RPMI8226 (cell line): Measurements from ENCODE around the gene WDR36.
A peak's percentile ranks its signal among the peaks of the same experiment; 100 is the strongest.
"Not testable (repeated sequence)": the region's sequence is repeated elsewhere in the genome, so short reads cannot be mapped to it uniquely, and the experiment has no call there.

Experiments
- DNase-seq: peaks from one replicate; pipeline ENCODE4 v3.0.0-alpha.2; 2015

The WDR36 gene

DNA sequence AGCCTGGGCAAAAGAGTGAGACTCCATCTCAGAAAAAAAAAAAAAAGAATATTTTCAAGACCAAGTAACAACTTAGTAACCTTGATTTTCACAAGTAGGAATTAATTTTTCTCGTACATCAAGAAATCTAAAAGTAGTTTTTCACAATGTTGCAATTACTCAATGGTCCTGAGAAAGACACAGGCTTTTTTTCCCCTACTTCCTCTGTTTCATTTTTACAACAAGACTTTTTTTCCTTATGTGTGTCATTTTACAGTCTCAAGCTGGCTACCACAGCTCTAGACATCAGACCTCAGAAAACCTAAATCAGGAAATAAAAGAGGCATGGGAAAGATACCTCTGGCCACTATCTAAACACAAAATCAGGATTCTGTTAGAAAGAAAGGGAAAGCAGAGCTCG is 45.9 kb downstream of the WDR36 start:
- DNase-seq: no peak

DNA sequence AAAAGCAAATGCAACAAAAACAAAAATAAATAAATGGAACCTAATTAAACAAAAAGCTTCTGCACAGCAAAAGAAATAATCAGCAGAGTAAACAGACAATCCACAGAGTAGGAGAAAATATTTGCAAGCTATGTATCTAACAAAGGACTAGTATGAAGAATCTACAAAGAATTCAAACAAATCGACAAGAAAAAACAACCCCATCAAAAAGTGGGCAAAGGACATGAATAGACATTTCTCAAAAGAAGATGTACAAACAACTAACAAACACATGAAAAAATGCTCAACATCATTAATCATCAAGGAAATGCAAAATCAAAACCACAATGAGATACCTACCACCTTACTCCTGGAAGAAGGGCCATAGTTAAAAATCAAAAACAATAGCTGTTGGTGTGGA is 49.3 kb downstream of the WDR36 start:
- DNase-seq: not testable (repeated sequence)

DNA sequence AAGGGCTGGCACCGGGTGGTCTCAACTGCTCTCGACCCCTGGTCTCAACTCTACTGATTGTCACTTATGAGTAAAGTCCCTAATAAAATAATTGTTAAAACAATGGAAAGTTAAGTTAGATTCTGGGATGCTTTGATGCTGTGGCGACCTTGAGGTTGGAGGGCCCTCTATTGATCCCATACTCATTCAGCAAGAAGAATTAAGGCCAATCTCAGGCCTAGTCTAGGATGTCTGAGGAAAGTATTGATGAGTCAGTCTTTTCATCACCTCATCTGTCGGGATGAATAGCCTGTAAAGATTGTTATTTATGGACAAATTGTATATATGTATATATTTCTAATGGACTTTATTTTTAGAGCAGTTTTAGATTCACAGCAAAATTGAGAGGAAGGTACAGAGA is 50.8 kb downstream of the WDR36 start:
- no peak for DNase-seq

DNA sequence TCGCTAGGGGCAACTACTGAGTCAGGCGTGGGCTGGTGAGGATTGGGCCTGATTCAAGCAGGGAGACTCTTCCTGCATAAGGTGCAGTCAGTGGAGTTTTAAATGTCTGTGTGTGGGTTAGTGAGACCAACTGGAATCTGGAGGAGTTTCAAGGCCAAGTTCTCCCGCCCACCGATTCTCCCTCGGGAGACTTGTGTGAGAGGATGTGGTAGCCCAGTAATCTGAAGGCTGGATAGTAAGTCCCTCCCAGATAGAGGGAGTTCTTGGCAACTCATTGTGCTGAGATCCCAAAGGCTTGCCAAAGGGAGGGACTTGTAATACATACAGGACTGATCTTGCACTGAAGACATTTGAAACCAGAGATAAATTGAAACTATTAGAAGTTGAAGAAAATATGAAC is 51.8 kb downstream of the WDR36 start:
- no peak for DNase-seq

DNA sequence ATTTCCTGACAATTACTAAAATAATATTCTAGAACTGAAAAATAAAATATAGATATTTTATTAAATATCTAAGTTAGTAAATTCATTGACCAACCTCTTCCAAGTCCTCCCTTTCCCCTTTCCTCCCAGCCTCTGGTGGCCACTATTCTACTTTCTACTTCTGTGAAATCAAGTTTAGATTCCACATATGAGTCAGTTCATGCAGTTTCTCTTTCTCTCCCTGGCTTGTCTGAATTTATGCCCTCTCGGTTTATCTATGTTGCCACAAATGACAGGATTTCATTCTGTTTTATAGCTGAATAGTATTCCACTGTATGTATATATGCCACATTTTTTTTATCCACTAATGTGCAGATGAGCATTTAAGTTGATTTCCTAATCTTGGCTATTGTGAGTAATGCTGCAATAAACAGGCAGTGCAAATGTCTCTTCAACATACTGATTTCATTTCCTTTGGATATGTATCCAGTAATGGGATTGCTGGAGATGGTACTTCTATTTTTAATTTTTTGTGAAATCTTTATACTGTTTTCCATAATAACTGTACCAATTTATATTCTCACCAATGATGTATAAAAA is 52.3 kb downstream of the WDR36 start:
- no peak for DNase-seq

DNA sequence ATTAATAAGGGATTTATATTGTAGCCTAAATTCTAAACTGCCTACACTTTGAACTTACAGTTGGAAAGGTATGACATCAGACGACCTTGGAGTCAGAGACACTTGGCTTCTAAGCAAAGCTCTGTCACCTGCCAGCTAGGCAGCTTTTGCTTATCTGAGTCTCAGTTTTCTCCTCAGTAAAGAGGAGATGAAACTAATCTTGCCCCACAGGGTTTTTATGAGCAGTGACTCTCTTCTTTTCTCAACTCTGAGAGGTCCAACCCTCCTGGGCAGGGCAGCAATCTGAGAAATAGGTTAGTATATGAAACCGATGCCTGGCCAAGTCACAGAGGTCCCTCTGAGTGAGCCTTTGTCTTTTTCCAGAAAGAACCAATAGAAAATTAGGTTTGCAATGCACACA is 53.9 kb downstream of the WDR36 start:
- DNase-seq: no peak

DNA sequence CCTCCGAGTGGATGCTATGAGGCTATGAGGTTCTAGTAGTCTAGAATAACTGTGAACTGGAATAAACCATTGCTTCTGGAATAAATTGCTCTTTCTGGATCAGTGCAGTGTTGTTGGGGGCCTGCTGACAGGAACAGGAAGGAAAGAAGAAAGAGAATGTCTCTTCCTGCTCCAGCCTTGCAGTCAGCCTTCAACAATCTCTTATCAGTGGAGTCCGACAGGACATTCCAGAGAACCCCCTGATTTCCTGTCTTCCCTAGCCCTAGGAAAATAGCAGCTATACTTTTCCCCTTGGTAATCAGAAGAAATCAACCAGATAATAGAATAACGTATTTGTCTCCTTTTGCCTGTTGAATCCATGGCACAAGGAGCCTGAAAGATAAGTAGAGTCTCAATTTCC is 55.4 kb downstream of the WDR36 start:
- no peak for DNase-seq

DNA sequence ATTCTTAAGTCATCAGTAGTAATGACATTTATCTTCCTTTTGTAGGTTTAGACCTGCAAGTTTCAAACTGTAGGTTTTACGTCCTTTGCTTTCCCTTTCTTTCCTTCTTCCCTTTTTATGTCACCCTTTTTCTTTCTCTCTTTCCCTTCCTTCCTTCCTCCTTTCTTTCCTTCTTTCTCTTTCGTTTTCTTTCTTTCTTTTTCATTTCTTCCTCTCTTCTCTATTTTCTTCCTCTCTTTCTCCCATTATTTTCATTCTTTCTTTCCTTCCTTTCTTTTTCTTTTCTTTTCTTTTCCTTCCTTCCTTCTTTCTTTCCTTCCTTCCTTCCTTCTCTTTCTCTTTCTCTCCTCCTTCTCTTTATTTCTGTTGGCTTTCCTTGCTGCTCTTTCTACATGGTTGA is 59.9 kb downstream of the WDR36 start:
- no peak for DNase-seq

DNA sequence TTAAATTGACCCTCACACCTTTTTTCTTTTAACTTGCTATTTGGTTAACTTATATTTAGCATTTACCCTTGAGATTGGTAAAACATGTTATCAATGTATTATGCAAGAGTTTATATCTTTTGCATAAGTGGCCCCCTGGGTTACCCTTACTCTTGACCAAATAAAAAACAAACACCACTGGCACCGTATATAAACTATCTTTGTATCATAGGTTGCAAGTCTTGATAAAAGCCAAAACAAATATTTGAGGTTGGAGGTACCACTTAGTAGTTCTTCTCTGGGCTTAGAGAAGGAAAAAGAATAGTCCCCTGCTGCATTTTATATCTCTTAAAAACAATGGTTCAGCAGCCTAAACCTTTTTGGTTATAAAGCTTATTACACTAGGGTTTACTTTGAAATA is 61.3 kb downstream of the WDR36 start:
- DNase-seq: no peak

DNA sequence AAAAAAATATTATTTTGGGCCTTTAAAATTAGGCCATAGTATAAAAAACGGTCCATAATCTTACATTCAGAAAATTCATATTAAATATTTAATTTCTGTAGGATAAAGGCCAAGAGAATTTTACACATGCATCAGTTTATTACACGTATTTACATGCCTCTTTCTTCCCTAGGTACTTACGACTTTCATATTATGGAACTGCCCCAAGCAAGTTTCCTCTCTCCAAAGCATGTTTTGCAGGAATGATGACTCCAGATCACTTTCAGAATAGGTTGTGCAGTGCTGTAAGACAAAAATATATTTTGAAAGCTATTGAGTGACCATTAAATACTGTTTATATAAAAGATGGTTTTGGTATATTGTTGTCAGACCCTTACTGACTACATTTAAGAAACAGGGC is 61.8 kb downstream of the WDR36 start:
- DNase-seq: no peak

DNA sequence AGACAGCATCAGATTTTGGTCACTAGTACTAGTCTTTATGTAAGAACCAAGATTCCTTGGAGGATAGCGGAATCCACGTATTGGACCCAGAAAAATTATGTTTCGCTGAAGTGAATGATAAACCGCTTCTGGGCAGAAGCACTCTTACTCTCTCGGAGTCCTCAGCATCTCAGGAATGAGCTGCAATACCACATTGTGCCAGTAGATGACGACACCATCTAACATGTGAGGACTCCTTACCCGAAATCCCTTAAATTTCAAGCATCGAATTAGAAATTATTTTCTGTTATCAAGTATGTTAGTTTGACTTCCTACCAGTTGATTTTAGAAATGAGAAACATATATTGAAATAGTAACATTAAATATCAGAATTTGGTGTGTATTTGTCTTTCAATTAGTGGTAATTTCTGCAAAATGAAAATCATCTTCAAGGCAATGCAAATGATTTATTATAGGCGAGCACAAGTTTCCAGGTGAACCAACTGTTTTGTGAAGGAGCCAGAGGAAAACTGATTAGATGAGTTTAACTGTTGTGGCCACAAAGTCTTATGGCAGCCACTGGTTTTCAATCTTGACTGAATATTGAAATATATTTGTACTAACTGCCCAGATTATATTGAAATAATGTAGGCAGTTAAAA is 66.1 kb downstream of the WDR36 start:
- DNase-seq: peak; percentile 82

DNA sequence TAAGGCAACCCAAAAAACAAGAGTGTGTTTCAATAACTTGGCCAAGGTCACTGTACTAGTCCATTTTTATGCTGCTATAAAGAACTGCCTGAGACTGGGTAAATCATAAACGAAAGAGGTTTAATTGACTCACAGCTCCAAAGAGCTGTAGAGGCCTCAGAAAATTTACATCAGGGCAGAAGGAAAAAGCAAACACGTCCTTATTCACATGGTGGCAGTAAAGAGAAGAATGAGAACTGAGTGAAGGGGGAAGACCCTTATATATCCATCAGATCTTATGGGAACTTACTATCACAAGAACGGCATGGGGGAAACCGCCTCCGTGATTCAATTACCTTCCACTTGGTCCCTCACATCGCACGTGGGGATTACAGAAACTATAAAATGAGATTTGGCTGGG is 67.7 kb downstream of the WDR36 start:
- DNase-seq: no peak

DNA sequence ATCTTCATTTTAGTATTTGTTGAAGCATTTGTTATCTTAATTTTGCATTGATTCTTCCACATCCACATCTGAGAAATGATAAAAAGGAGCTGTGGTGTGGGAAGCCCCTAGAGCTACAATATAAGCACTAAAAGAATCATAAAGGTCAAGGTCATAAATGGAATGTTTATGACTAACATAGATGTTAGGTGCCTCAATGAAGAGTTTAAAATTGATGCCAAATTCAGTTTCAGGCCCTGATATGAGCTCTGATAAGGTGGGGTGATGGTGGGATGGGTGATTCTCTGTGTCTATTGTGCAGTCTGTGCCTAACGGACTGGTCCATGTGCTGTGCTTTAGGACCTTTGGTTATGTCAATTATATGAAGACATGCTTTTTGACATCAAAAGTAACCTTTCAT is 70.9 kb downstream of the WDR36 start:
- no peak for DNase-seq

DNA sequence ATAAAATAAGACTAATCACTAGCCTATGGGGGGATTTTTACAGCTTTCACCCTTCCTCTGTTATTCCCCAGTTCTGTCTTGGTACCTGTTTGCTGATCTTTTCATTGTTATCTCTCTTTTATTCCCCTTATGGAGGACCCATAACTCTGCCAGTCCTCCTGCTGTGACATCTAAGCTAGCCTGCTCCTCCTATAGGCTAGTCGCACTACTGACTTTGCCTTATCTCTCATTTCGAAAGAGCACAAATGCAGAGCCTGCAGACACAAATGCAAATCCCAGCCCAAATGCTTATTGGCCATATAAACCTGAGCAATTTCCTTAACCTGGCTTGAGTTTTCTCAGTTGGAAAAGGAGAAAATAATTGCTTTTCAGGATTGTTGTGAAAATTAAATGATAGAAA is 72.9 kb downstream of the WDR36 start:
- DNase-seq: no peak

DNA sequence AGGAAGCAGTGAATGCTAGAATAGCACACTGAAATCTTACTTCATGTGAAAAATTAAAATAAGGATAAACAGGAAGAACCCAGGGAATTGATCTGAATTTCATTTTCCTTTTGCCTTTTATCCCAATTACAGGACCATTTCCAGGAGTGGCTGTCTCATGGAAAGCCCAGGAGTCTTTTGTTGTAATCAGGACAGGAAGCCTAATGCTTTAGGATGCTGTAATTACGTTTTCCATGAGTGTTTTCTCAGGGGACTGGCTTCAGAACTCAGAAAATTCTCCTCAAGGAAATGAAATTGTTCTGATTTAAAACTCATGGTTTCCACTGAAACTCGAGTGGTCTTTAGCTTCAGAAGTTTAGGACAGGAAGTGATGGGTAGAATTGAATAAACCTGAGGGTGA is 75.4 kb downstream of the WDR36 start:
- no peak for DNase-seq

DNA sequence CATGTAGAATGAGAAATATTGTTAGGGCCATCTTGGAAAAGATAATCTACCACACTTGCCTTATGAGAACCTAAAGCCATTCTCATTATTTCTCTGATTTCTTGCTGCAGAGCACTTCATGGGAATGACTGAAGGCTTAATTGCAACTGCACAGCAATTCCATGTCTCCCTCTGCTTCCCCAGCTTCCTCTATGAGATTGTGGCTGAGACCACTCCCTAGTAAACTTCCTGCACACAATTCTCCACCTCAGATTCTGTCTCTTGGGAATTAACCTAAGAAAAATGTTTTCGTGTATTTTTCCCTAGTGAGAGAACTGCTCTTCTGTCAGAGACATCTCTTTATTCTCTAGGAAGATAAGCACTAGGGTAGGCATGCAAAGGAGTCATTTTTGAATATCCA is 76.5 kb downstream of the WDR36 start:
- no peak for DNase-seq

DNA sequence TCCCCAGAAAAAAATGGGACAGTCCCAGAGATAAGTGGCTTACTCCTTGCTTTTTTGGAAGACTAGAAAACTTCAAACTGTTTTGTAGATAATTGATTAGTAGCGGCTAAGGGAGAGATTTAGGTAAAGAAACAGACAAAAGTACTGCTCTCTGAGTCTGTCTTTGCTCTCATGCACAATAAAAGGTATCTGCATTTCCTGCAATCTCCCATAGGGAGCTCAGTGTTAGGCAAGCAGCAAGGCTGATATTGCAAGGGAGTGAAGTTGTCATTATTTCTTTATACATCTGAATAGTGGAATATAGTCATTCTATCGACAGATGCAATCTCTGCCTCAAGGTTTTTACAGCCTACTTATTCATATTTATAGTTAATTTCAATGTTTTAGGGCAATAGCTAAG is 77.1 kb downstream of the WDR36 start:
- no peak for DNase-seq

DNA sequence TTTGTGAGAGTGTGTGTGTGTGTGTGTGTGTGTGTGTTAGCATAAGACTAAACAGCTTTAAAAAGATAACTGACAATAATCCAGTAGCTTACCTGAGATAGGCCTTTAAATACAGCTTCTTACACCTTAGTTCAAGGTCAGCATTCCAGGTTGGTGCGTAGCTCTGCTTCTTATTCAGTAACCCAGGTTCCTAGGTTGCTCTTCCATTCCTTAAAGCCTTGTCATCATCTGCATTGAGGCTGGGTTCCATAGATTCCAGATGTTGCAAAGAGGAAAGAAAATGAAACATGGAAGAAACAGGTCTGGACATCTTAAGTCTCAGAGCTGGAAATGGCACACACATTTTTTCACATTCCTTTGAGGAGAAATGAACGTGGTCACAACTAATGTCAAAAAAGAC is 78.1 kb downstream of the WDR36 start:
- no peak for DNase-seq

DNA sequence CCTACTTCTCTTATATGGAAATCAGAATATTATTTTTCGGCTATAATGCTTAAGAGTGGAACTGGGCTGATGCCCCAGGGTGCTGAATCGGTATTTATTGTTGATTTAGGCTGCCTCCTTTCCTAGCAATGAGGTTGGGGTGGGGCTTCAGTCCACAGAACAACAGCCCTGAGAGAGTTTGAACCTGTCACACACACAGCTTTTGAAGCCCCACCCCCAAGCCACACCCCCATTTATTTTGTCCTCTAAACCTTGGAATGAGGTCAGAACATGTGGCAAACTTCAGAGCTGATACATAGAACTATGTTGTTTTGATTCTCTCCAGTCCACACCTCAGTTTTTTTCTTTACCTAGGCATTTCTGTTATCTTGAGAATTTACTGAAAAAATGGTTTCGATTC is 80.4 kb downstream of the WDR36 start:
- no peak for DNase-seq

DNA sequence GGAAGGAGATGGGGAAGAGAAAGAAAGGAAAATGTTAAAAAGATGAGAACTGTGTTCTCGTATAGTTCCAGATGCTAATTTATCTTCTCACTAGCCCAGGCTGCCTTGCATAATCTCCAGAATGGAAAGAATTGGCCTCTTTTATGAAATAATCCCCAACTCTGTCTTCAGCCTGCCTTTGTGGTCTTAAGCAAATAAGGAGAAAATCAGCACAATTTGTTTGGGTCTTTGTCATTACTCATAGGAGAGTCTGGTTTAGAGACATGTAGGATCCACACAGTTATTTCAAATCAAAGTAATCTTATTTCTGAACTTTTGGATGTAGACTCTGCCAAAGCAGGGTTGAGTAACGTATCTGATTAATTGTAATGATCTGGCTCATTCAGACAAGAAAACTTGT is 81.3 kb downstream of the WDR36 start:
- DNase-seq: no peak
